NB4 (cell line): ENCODE measurements around the gene VPS13C.

Experiments
- CTCF ChIP-seq: IDR thresholded peaks from one replicate; pipeline ENCODE4 v1.5.1; 2012; ENCODE audit warnings: low read depth, low read length
- MAX ChIP-seq: IDR thresholded peaks from 2 replicates; pipeline ENCODE4 v1.6.1; 2011; ENCODE audit warnings: low read depth, low read length
- MYC ChIP-seq: IDR thresholded peaks from 2 replicates; pipeline ENCODE4 v1.6.1; 2011; ENCODE audit warnings: low read depth, low read length
- POLR2A ChIP-seq: IDR thresholded peaks from 2 replicates; pipeline ENCODE4 v1.6.1; 2011; ENCODE audit warnings: mild to moderate bottlenecking; ENCODE audit not compliant: insufficient read length; ENCODE audit errors: extremely low read depth

- TF ChIP-seq CTCF (no peak), MAX (peak; percentile 90), MYC (peak; percentile 86), POLR2A (no peak)
These were observed 483 bp downstream of the VPS13C start for GRCh38 chr15:62059816-62060112.
